ENCODE data around the gene TNRC6A. TPM values are rescaled to one million over a fixed set of nuclear protein-coding genes. Genes with fewer than 3 reads are reported as not detected.

TNRC6A gene
- total RNA-seq (100 to 1,000 TPM in 1 of 2 experiments, 10 to 100 TPM in 1; 99.3 to 103 TPM), polyA plus RNA-seq (10 to 100 TPM in 1 of 2 donors, under 1 TPM in 1; 0.88 to 27.3 TPM)

- peaks cover 43% of the 10 kb centered on the region for H3K4me1 ChIP-seq (ENCODE audit: insufficient read depth, low read length)
- Mint-ChIP-seq H3K9me3 (peaks cover 0 to 4% (median 0%) of the 10 kb centered on the region in 8 donors), H3K27me3 (peaks cover 0 to 3% of the 10 kb centered on the region in 2 donors), H3K36me3 (peaks cover 12 to 37% of the 10 kb centered on the region in 2 donors), H3K4me3 (peak within 1 kb of the TSS; percentile 94 to 99 (median 98)), H3K4me1 (peaks cover 31 to 50% (median 42%) of the 10 kb centered on the region in 4 donors), H3K27ac (peak within 1 kb of the TSS; percentile 96 to 99 (median 98))
- peak within 1 kb of the TSS; percentile 73 to 79 for H3K4me3 ChIP-seq (ENCODE audit: low read length in 2 of 2)
- intact Hi-C loops (cut with micrococcal nuclease), result loop anchor here (1.0 kb wide), 1 partner anchor 190 kb away; the partner anchor contains the start of gene RBBP6
- H3K36me3 ChIP-seq (ENCODE audit: insufficient read depth, low read length), result no peaks in the 10 kb centered on the region
- POLR2A ChIA-PET (ENCODE audit: partially characterized antibody), result interaction anchor here (0.7 to 1.7 kb wide), 11 partner anchors 8 to 319 kb away, joined by 3 to 6 read pairs (median 3); partner anchors contain the start of genes ARHGAP17 and RBBP6
- CTCF ChIA-PET (ENCODE audit: partially characterized antibody), result no interaction called here
- H3K9me3 ChIP-seq (ENCODE audit: control insufficient read depth in 1 of 2, low read length in 2 of 2), result no peaks in the 10 kb centered on the region
- DNase-seq, result peak; percentile 74 to 86 (median 79)
- H3K27ac ChIP-seq (ENCODE audit: low read depth, low read length), result peak within 1 kb of the TSS; percentile 89
- no peaks in the 10 kb centered on the region for H3K27me3 ChIP-seq (ENCODE audit: insufficient read depth, low read length)
These were observed at the start of gene TNRC6A for GRCh38 chr16:24729243-24729950. Gene TNRC6A (plus strand): TSS chr16:24729651. CDS start chr16:24729842, 191 bp downstream.

DNA sequence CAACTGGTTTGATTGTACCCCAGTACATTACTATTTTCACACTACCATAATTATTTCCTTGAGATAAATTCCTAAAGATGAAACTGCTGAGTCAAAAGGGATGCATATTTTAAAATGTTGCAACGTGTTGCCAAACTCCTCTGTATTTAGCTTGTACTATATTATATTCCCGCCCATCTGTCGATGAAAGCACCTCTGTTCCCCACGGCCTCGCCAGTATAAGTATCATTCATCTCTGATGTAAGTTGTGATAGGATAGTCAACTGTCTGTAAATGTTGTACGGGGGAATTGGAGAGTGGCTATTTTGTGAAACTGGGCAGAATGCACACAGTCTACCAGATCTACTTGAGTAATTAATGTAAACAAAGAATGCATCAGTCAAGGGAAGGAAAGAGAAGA is 47.7 kb upstream of the TNRC6A start:
- Histone ChIP-seq H3K27me3 (ENCODE audit: insufficient read depth, low read length) (no peaks in the 10 kb centered on the region), H3K36me3 (ENCODE audit: insufficient read depth, low read length) (no peaks in the 10 kb centered on the region), H3K9me3 (ENCODE audit: control insufficient read depth in 1 of 2, low read length in 2 of 2) (no peaks in the 10 kb centered on the region), H3K4me3 (ENCODE audit: low read length in 2 of 2) (no peak overlapping the region), H3K4me1 (ENCODE audit: insufficient read depth, low read length) (no peaks in the 10 kb centered on the region), H3K27ac (ENCODE audit: low read depth, low read length) (no peak overlapping the region)
- intact Hi-C loops (cut with micrococcal nuclease), result no loop called here
- H3K27ac Mint-ChIP-seq, result no peak overlapping the region
- H3K4me1 Mint-ChIP-seq, result peaks cover 0 to 3% (median 0%) of the 10 kb centered on the region in 4 donors
- no peaks in the 10 kb centered on the region for H3K9me3 Mint-ChIP-seq
- peaks cover 5 to 6% of the 10 kb centered on the region in 2 donors for H3K27me3 Mint-ChIP-seq
- POLR2A ChIA-PET (ENCODE audit: partially characterized antibody), result no interaction called here
- CTCF ChIA-PET (ENCODE audit: partially characterized antibody), result no interaction called here
- no peak for DNase-seq
- no peak overlapping the region for H3K4me3 Mint-ChIP-seq
- H3K36me3 Mint-ChIP-seq, result no peaks in the 10 kb centered on the region

DNA sequence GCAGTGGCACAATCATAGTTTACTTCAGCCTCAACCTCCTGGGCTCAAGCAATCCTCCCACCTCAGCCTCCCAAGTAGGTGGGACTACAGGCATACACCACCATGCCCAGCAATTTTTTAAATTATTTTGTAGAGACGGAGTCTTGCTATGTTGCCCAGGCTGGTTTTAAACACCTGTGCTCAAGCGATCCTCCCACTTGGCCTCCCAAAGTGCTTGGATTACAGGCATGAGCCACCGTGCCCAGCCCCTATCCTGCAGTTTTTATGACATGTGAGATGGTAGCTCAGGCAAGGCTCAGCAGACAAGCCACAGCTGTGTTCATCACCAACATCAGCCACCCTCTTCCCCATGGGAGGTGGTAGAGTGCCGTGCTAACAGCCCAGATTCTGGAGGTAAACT is 46.2 kb upstream of the TNRC6A start:
- Mint-ChIP-seq H3K4me3 (no peak overlapping the region), H3K27me3 (peaks cover 2 to 3% of the 10 kb centered on the region in 2 donors), H3K27ac (no peak overlapping the region), H3K4me1 (peaks cover 0 to 3% (median 0%) of the 10 kb centered on the region in 4 donors), H3K36me3 (peaks cover 0 to 3% of the 10 kb centered on the region in 2 donors), H3K9me3 (peaks cover 0 to 1% (median 0%) of the 10 kb centered on the region in 8 donors)
- CTCF ChIA-PET (ENCODE audit: partially characterized antibody), result no interaction called here
- H3K27me3 ChIP-seq (ENCODE audit: insufficient read depth, low read length), result no peaks in the 10 kb centered on the region
- intact Hi-C loops (cut with micrococcal nuclease), result no loop called here
- no peak for DNase-seq
- H3K36me3 ChIP-seq (ENCODE audit: insufficient read depth, low read length), result no peaks in the 10 kb centered on the region
- H3K27ac ChIP-seq (ENCODE audit: low read depth, low read length), result no peak overlapping the region
- no peak overlapping the region for H3K4me3 ChIP-seq (ENCODE audit: low read length in 2 of 2)
- H3K9me3 ChIP-seq (ENCODE audit: control insufficient read depth in 1 of 2, low read length in 2 of 2), result no peaks in the 10 kb centered on the region
- POLR2A ChIA-PET (ENCODE audit: partially characterized antibody), result no interaction called here
- H3K4me1 ChIP-seq (ENCODE audit: insufficient read depth, low read length), result no peaks in the 10 kb centered on the region

DNA sequence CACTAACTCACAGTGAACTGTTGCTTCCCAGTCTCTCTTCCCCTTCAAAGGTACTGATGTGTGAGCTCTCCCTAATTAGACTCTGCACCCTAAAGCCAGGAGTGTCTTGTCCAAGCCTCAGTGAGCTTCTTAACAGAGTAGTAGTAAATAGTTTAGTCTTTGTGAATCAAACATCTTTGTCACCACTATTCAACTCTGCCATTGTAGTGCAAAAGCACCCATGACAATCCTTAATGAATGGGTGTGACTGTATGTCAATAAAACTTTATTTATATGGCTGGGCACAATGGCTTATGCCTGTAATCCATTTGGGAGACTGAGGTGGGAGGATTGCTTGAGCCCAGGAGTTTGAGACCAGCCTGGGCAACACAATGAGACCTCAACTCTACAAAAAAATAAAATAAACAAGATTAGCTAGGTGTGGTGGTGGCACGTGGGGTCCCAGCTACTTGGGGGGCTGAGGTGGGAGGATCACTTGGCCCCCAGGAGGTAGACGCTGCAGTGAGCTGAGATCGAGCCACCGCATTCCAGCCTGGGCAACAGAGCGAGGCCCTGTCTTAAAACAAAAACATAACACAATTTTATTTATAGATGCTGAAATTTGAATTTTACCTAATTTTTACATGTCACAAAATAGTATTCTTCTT is 45.5 kb upstream of the TNRC6A start:
- Mint-ChIP-seq H3K27ac (no peak overlapping the region), H3K9me3 (peaks cover 0 to 1% (median 0%) of the 10 kb centered on the region in 8 donors), H3K4me1 (peaks cover 0 to 3% (median 0%) of the 10 kb centered on the region in 4 donors), H3K27me3 (peaks cover 2 to 5% of the 10 kb centered on the region in 2 donors), H3K4me3 (no peak overlapping the region), H3K36me3 (peaks cover 0 to 3% of the 10 kb centered on the region in 2 donors)
- Histone ChIP-seq H3K27ac (ENCODE audit: low read depth, low read length) (no peak overlapping the region), H3K9me3 (ENCODE audit: control insufficient read depth in 1 of 2, low read length in 2 of 2) (no peaks in the 10 kb centered on the region), H3K36me3 (ENCODE audit: insufficient read depth, low read length) (no peaks in the 10 kb centered on the region), H3K27me3 (ENCODE audit: insufficient read depth, low read length) (no peaks in the 10 kb centered on the region), H3K4me1 (ENCODE audit: insufficient read depth, low read length) (no peaks in the 10 kb centered on the region), H3K4me3 (ENCODE audit: low read length in 2 of 2) (no peak overlapping the region)
- ChIA-PET CTCF (ENCODE audit: partially characterized antibody) (no interaction called here), POLR2A (ENCODE audit: partially characterized antibody) (no interaction called here)
- DNase-seq, result no peak
- intact Hi-C loops (cut with micrococcal nuclease), result no loop called here

DNA sequence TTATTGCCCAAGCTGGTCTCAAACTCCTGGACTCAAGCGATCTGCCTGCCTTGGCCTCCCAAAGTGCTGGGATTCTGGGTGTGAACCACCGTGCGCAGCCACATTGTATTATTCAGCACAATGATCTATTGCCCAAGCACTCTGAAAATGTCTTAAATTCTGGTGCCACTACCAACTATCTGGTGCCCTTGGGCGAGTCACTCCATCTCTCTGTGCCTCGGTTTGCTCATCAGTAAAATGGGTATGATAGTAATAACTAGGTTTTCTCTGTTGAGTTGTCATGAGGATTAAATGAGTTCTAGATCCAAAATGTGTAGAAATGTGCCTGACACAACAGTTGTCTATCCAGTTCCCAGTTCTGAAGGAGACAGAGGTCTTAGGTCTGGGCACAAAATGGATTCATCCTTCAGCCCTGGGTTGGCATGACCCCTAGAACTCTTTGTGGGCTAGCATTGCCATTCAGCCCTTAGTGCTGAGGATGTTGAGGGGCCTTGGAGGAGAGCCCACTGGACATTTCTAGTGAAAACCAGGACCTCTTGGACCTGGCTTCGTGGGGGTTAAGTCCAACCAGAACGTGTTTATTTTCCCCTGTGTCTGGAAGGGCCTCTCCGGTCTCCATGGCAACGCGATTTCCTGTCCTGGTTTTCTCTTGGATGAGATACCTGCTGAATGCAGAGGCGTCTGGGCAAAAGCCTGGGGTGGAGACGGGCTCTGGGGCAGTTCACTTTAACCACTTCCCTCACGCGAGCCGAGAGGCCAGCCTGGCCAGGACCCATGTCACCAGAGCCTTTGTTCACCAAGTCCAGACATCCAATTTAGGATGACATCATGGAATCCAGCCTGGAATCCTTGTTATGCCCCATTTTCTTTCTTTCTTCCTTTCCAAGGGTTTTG is 43.7 kb upstream of the TNRC6A start:
- Histone ChIP-seq H3K27me3 (ENCODE audit: insufficient read depth, low read length) (no peaks in the 10 kb centered on the region), H3K36me3 (ENCODE audit: insufficient read depth, low read length) (no peaks in the 10 kb centered on the region), H3K4me3 (ENCODE audit: low read length in 2 of 2) (no peak overlapping the region), H3K27ac (ENCODE audit: low read depth, low read length) (no peak overlapping the region), H3K4me1 (ENCODE audit: insufficient read depth, low read length) (no peaks in the 10 kb centered on the region), H3K9me3 (ENCODE audit: control insufficient read depth in 1 of 2, low read length in 2 of 2) (no peaks in the 10 kb centered on the region)
- intact Hi-C loops (cut with micrococcal nuclease), result no loop called here
- ChIA-PET POLR2A (ENCODE audit: partially characterized antibody) (no interaction called here), CTCF (ENCODE audit: partially characterized antibody) (no interaction called here)
- Mint-ChIP-seq H3K36me3 (peaks cover 0 to 3% of the 10 kb centered on the region in 2 donors), H3K4me3 (no peak overlapping the region), H3K4me1 (peaks cover 0 to 3% (median 0%) of the 10 kb centered on the region in 4 donors), H3K27me3 (peaks cover 5% of the 10 kb centered on the region in 2 donors), H3K9me3 (peaks cover 0 to 1% (median 0%) of the 10 kb centered on the region in 8 donors), H3K27ac (no peak overlapping the region)
- DNase-seq, result no peak

DNA sequence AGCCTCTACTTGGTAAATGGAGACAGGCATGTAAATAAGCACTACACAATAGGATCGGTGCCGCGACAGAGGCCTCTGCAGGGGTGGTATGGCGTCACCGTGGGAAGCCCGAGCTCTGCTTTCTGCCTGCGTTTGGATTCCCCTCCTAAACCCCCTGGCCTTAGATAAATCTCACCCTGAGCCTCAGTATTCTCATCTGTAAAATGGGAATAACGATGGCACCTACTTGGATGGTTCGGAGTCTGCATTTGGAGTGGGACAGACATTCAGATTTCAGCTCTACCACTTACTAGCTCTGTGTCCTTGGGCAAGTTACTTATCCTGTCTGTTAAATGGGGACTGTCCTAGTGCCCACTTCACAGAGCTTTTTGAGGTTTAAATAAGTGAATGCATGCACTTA is 42.8 kb upstream of the TNRC6A start:
- peaks cover 0 to 3% (median 0%) of the 10 kb centered on the region in 4 donors for H3K4me1 Mint-ChIP-seq
- ChIA-PET CTCF (ENCODE audit: partially characterized antibody) (interaction anchor here (1.4 kb wide), 1 partner anchor 170 kb away, joined by 4 read pairs; no protein-coding TSS in a partner anchor), POLR2A (ENCODE audit: partially characterized antibody) (no interaction called here)

More for the DNA sequence above, 42.8 kb upstream of the TNRC6A start:
- Mint-ChIP-seq H3K27me3 (peaks cover 5 to 7% of the 10 kb centered on the region in 2 donors), H3K9me3 (peaks cover 0 to 1% (median 0%) of the 10 kb centered on the region in 8 donors), H3K36me3 (peaks cover 0 to 3% of the 10 kb centered on the region in 2 donors), H3K4me3 (no peak overlapping the region), H3K27ac (no peak overlapping the region)
- no peaks in the 10 kb centered on the region for H3K36me3 ChIP-seq (ENCODE audit: insufficient read depth, low read length)
- H3K27me3 ChIP-seq (ENCODE audit: insufficient read depth, low read length), result no peaks in the 10 kb centered on the region
- H3K4me1 ChIP-seq (ENCODE audit: insufficient read depth, low read length), result no peaks in the 10 kb centered on the region
- intact Hi-C loops (cut with micrococcal nuclease), result no loop called here
- H3K9me3 ChIP-seq (ENCODE audit: control insufficient read depth in 1 of 2, low read length in 2 of 2), result no peaks in the 10 kb centered on the region
- DNase-seq, result no peak
- H3K27ac ChIP-seq (ENCODE audit: low read depth, low read length), result no peak overlapping the region
- H3K4me3 ChIP-seq (ENCODE audit: low read length in 2 of 2), result no peak overlapping the region

Data from CD4-positive, alpha-beta memory T cell (primary cell).